OCI-LY1 (cell line): ENCODE measurements around the gene OR51A7.

ENCODE experiments used
- H2AFZ ChIP-seq: fragments of 200-600 bp; sonication (generic), shearing (Covaris generic); 2 replicates; pipeline ENCODE4 v1.6.0; 2014; ENCODE audit warnings: antibody characterized with exemption, mild to moderate bottlenecking, low read length
- H3F3A ChIP-seq: fragments of 200-600 bp; sonication (generic), shearing (Covaris generic); 2 replicates; pipeline ENCODE4 v1.6.0; 2014; ENCODE audit warnings: mild to moderate bottlenecking, antibody characterized with exemption, low read length, moderate library complexity; ENCODE audit not compliant: insufficient read depth
- H3K27ac ChIP-seq: fragments of 200-600 bp; sonication (generic); 2 replicates; pipeline ENCODE4 v1.5.1; 2014; ENCODE audit warnings: low read length, mixed run types, mild to moderate bottlenecking, low read depth; ENCODE audit not compliant: poor library complexity, severe bottlenecking
- H3K27me3 ChIP-seq: fragments of 200-600 bp; sonication (generic); 2 replicates; pipeline ENCODE4 v1.6.0; 2014; ENCODE audit warnings: antibody characterized with exemption, mild to moderate bottlenecking, low read length, moderate library complexity; ENCODE audit not compliant: insufficient read depth
- H3K36me3 ChIP-seq: fragments of 200-600 bp; sonication (generic); 2 replicates; pipeline ENCODE4 v1.6.1; 2014; ENCODE audit warnings: mild to moderate bottlenecking, antibody characterized with exemption, low read length, moderate library complexity, mixed read lengths; ENCODE audit not compliant: insufficient read depth
- H3K4me1 ChIP-seq: fragments of 200-600 bp; sonication (generic); 2 replicates; pipeline ENCODE4 v1.5.1; 2014; ENCODE audit warnings: mild to moderate bottlenecking, low read length, moderate library complexity; ENCODE audit not compliant: insufficient read depth, severe bottlenecking
- H3K4me2 ChIP-seq: fragments of 200-600 bp; sonication (generic), shearing (Covaris generic); 2 replicates; pipeline ENCODE4 v1.6.1; 2014; ENCODE audit warnings: low read length
- H3K4me3 ChIP-seq: fragments of 200-600 bp; sonication (generic); 2 replicates; pipeline ENCODE4 v1.5.1; 2014; ENCODE audit warnings: low read length, low read depth, mild to moderate bottlenecking, mixed read lengths; ENCODE audit not compliant: poor library complexity, severe bottlenecking
- H3K79me2 ChIP-seq: fragments of 200-600 bp; shearing (Covaris generic); 2 replicates; pipeline ENCODE4 v1.6.1; 2016; ENCODE audit warnings: mixed run types, low read length, mixed read lengths; ENCODE audit not compliant: insufficient read depth
- H3K9ac ChIP-seq: fragments of 200-600 bp; sonication (generic), shearing (Covaris generic); 2 replicates; pipeline ENCODE4 v1.6.1; 2014; ENCODE audit warnings: mild to moderate bottlenecking, low read length, mixed read lengths
- H3K9me2 ChIP-seq: fragments of 200-600 bp; sonication (generic), shearing (Covaris generic); 2 replicates; pipeline ENCODE4 v1.6.1; 2014; ENCODE audit warnings: low read depth, mild to moderate bottlenecking, low read length, mixed read lengths
- H3K9me3 ChIP-seq: fragments of 200-600 bp; shearing (Covaris generic); 2 replicates; pipeline ENCODE4 v1.6.1; 2014; ENCODE audit warnings: low read length, mixed read lengths
- H4K20me1 ChIP-seq: fragments of 200-600 bp; sonication (generic), shearing (Covaris generic); 2 replicates; pipeline ENCODE4 v1.6.0; 2016; ENCODE audit warnings: mild to moderate bottlenecking, low read length; ENCODE audit not compliant: insufficient read depth
- CTCF ChIP-seq: fragments of 200-600 bp; sonication (generic), shearing (Covaris generic); IDR thresholded peaks from 2 replicates; pipeline ENCODE4 v1.5.1; 2017; ENCODE audit warnings: mild to moderate bottlenecking, antibody characterized with exemption, low read length, moderate library complexity, mixed read lengths
- EZH2 ChIP-seq: fragments of 200-600 bp; sonication (generic), shearing (Covaris generic); IDR thresholded peaks from 2 replicates; pipeline ENCODE4 v1.8.0; 2017; ENCODE audit warnings: borderline replicate concordance, mixed run types, mild to moderate bottlenecking, antibody characterized with exemption, low read length, moderate library complexity, mixed read lengths

The OR51A7 gene

GRCh38 chr11:4865855-4866254 is 37.7 kb upstream of the OR51A7 start:
- Histone ChIP-seq H3K27ac (no peak overlapping the region), H3F3A (no peaks in the 10 kb centered on the region), H3K9ac (no peak overlapping the region), H2AFZ (no peak overlapping the region), H3K9me3 (no peaks in the 10 kb centered on the region), H3K9me2 (no peaks in the 10 kb centered on the region), H3K36me3 (no peaks in the 10 kb centered on the region), H3K27me3 (no peaks in the 10 kb centered on the region), H3K4me3 (no peak overlapping the region), H3K4me2 (no peak overlapping the region), H3K4me1 (no peaks in the 10 kb centered on the region), H4K20me1 (no peaks in the 10 kb centered on the region), H3K79me2 (no peaks in the 10 kb centered on the region)
- TF ChIP-seq EZH2 (no peak), CTCF (no peak)

- Histone ChIP-seq H3K79me2 (no peaks in the 10 kb centered on the region), H4K20me1 (no peaks in the 10 kb centered on the region), H3K27ac (no peak overlapping the region), H3K9me2 (no peaks in the 10 kb centered on the region), H3K36me3 (no peaks in the 10 kb centered on the region), H3K9ac (no peak overlapping the region), H2AFZ (no peak overlapping the region), H3F3A (no peaks in the 10 kb centered on the region), H3K4me3 (no peak overlapping the region), H3K4me1 (no peaks in the 10 kb centered on the region), H3K4me2 (no peak overlapping the region), H3K9me3 (no peaks in the 10 kb centered on the region), H3K27me3 (no peaks in the 10 kb centered on the region)
- TF ChIP-seq CTCF (no peak), EZH2 (no peak)
Observed at GRCh38 chr11:4881188-4881587, 22.4 kb upstream of the OR51A7 start.

- Histone ChIP-seq H3K4me1 (no peaks in the 10 kb centered on the region), H2AFZ (no peak within 1 kb of the TSS), H3K79me2 (no peaks in the 10 kb centered on the region), H3K27ac (no peak within 1 kb of the TSS), H3F3A (no peaks in the 10 kb centered on the region), H3K36me3 (no peaks in the 10 kb centered on the region), H3K9me3 (no peaks in the 10 kb centered on the region), H3K9ac (no peak within 1 kb of the TSS), H3K27me3 (no peaks in the 10 kb centered on the region), H4K20me1 (no peaks in the 10 kb centered on the region), H3K9me2 (no peaks in the 10 kb centered on the region), H3K4me2 (no peak within 1 kb of the TSS), H3K4me3 (no peak within 1 kb of the TSS)
- TF ChIP-seq EZH2 (no peak), CTCF (no peak)
Observed at GRCh38 chr11:4881860-4882500, 21.6 kb upstream of the OR51A7 start, which contains the start of gene OR51T1. OR51T1 (plus strand) TSS chr11:4881900; CDS start chr11:4881900, 0 bp downstream.
